IMR-90 (cell line): ENCODE results near the gene CD2BP2. TPM values are rescaled to one million over a fixed set of nuclear protein-coding genes. Genes with fewer than 3 reads are reported as not detected.

Experiments used
- polyA plus RNA-seq, 3 experiments: library from polyadenylated mRNA; depleted of rRNA; stranded (reverse); fragments of >200 nt; gene quantifications; 2 replicates each; pipeline ENCODE4 v1.2.3, GENCODE V29; 2012; ENCODE audit warnings: low replicate concordance in 1 of 3
- total RNA-seq: library from RNA; depleted of rRNA; stranded (reverse); fragments of >200 nt; gene quantifications from 2 replicates; pipeline ENCODE4 v1.2.3, GENCODE V29; 2012; rRNA removed

CD2BP2 gene
- total and polyA plus RNA-seq, 2 of the 4 experiments (the other 2 are of a cell fraction), result 29.6 to 41.1 TPM

Other genes starting within 250 kb of the CD2BP2 start
- gene GDPD3, start 241.8 kb downstream of the CD2BP2 start, total RNA-seq, result under 0.01 and 0.28 TPM in 2 replicates
- gene GDPD3, start 241.8 kb downstream of the CD2BP2 start, polyA plus RNA-seq (2012; rRNA removed), result 2.8 and 19.5 TPM in 2 replicates
- gene MAPK3, start 232.1 kb downstream of the CD2BP2 start, total RNA-seq, result 22.5 and 30.8 TPM in 2 replicates
- gene MAPK3, start 232.1 kb downstream of the CD2BP2 start, polyA plus RNA-seq (2012; rRNA removed), result 137 and 150 TPM in 2 replicates
- 6.4 and 7.2 TPM in 2 replicates for gene CORO1A, start 171.7 kb downstream of the CD2BP2 start, total RNA-seq
- gene CORO1A, start 171.7 kb downstream of the CD2BP2 start, polyA plus RNA-seq (2012; rRNA removed), result 13.2 and 16.7 TPM in 2 replicates
- 301 and 407 TPM in 2 replicates for gene BOLA2B, start 161.6 kb downstream of the CD2BP2 start, total RNA-seq
- gene BOLA2B, start 161.6 kb downstream of the CD2BP2 start, polyA plus RNA-seq (2012; rRNA removed), result 90.1 and 121 TPM in 2 replicates
- gene SLX1A, start 161.4 kb downstream of the CD2BP2 start, total RNA-seq, result 8.4 and 11.4 TPM in 2 replicates
- gene SLX1A, start 161.4 kb downstream of the CD2BP2 start, polyA plus RNA-seq (2012; rRNA removed), result 35.1 and 44.4 TPM in 2 replicates
- 0.18 and 1.1 TPM in 2 replicates for gene SULT1A3, start 156.1 kb downstream of the CD2BP2 start, total RNA-seq
- 12.8 and 17.2 TPM in 2 replicates for gene SULT1A3, start 156.1 kb downstream of the CD2BP2 start, polyA plus RNA-seq (2012; rRNA removed)
- 0.28 and 0.54 TPM in 2 replicates for gene NPIPB13, start 106.8 kb downstream of the CD2BP2 start, total RNA-seq
- 4.4 and 4.5 TPM in 2 replicates for gene NPIPB13, start 106.8 kb downstream of the CD2BP2 start, polyA plus RNA-seq (2012; rRNA removed)
- gene TBC1D10B, start 15.2 kb upstream of the CD2BP2 start, total RNA-seq, result 8.1 and 8.4 TPM in 2 replicates
- 24.9 and 26.4 TPM in 2 replicates for gene TBC1D10B, start 15.2 kb upstream of the CD2BP2 start, polyA plus RNA-seq (2012; rRNA removed)
- not detected in 2 replicates for gene MYL11, start 19.5 kb upstream of the CD2BP2 start, total RNA-seq
- 1.1 and 1.2 TPM in 2 replicates for gene MYL11, start 19.5 kb upstream of the CD2BP2 start, polyA plus RNA-seq (2012; rRNA removed)
- gene SEPTIN1, start 27.3 kb upstream of the CD2BP2 start, total RNA-seq, result not detected in 2 replicates
- gene SEPTIN1, start 27.3 kb upstream of the CD2BP2 start, polyA plus RNA-seq (2012; rRNA removed), result 0.24 and 0.50 TPM in 2 replicates
- gene ZNF48, start 40.1 kb upstream of the CD2BP2 start, total RNA-seq, result 6.6 and 6.9 TPM in 2 replicates
- 5.8 and 6.7 TPM in 2 replicates for gene ZNF48, start 40.1 kb upstream of the CD2BP2 start, polyA plus RNA-seq (2012; rRNA removed)
- gene ZNF771, start 52.3 kb upstream of the CD2BP2 start, total RNA-seq, result 5.2 and 5.8 TPM in 2 replicates
- 10.9 and 16.8 TPM in 2 replicates for gene ZNF771, start 52.3 kb upstream of the CD2BP2 start, polyA plus RNA-seq (2012; rRNA removed)
- gene DCTPP1, start 74.7 kb upstream of the CD2BP2 start, total RNA-seq, result 23.3 and 24.9 TPM in 2 replicates
- 45.5 and 48.9 TPM in 2 replicates for gene DCTPP1, start 74.7 kb upstream of the CD2BP2 start, polyA plus RNA-seq (2012; rRNA removed)
- 10.4 and 10.6 TPM in 2 replicates for gene SEPHS2, start 90.6 kb upstream of the CD2BP2 start, total RNA-seq
- 25.5 and 31.4 TPM in 2 replicates for gene SEPHS2, start 90.6 kb upstream of the CD2BP2 start, polyA plus RNA-seq (2012; rRNA removed)
- not detected in 2 replicates for gene ITGAL, start 117.4 kb upstream of the CD2BP2 start, total RNA-seq
- not detected in 2 replicates for gene ITGAL, start 117.4 kb upstream of the CD2BP2 start, polyA plus RNA-seq (2012; rRNA removed)
- 9.2 and 9.3 TPM in 2 replicates for gene ZNF768, start 171.3 kb upstream of the CD2BP2 start, total RNA-seq
- gene ZNF768, start 171.3 kb upstream of the CD2BP2 start, polyA plus RNA-seq (2012; rRNA removed), result 20.3 and 22.1 TPM in 2 replicates
- gene ZNF747, start 179.6 kb upstream of the CD2BP2 start, total RNA-seq, result 1.9 and 2.0 TPM in 2 replicates
- gene ZNF747, start 179.6 kb upstream of the CD2BP2 start, polyA plus RNA-seq (2012; rRNA removed), result 2.6 and 2.9 TPM in 2 replicates
- 2.2 and 2.5 TPM in 2 replicates for gene ZNF764, start 203.1 kb upstream of the CD2BP2 start, total RNA-seq
- 4.6 and 5.3 TPM in 2 replicates for gene ZNF764, start 203.1 kb upstream of the CD2BP2 start, polyA plus RNA-seq (2012; rRNA removed)
- 1.7 and 1.8 TPM in 2 replicates for gene ZNF688, start 216.4 kb upstream of the CD2BP2 start, total RNA-seq
- 3.7 and 5.5 TPM in 2 replicates for gene ZNF688, start 216.4 kb upstream of the CD2BP2 start, polyA plus RNA-seq (2012; rRNA removed)
- 2.8 and 2.9 TPM in 2 replicates for gene ZNF785, start 230.4 kb upstream of the CD2BP2 start, total RNA-seq
- 4.0 and 4.2 TPM in 2 replicates for gene ZNF785, start 230.4 kb upstream of the CD2BP2 start, polyA plus RNA-seq (2012; rRNA removed)